ENCODE data around the gene CFAP46. TPM values are rescaled to one million over a fixed set of nuclear protein-coding genes. Genes with fewer than 3 reads are reported as not detected.

The CFAP46 gene
- total and polyA plus RNA-seq, 2 experiments from 2014 or later = 3.1 to 5.4 TPM

DNA sequence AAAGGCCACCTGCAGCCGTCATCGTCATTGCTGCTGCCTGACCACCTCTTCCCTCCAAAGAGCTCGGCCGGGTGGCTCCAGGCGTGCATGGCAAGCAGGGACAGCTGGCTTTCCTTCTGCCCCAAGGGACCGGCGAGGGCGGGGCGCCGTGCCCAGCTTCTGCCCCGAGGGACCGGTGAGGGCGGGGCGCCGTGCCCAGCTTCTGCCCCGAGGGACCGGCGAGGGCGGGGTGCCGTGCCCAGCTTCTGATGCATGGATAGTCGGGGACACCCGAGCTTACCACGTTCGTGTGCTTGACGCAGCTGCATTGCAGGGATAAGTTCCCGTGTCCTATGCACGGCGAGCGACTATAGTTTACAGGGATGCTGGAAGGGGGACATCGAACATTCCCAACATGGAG, 27.0 kb downstream of the CFAP46 start:
- Histone ChIP-seq H3K27me3 (ENCODE audit: insufficient read depth) (no peaks in the 10 kb centered on the region), H3K4me3 (no peak overlapping the region), H3K36me3 (ENCODE audit: insufficient read depth) (no peaks in the 10 kb centered on the region), H3K79me2 (replicated peaks; ENCODE audit: insufficient read depth) (no peaks in the 10 kb centered on the region), H3K9me2 (ENCODE audit: insufficient read depth) (no peaks in the 10 kb centered on the region), H4K20me1 (replicated peaks; ENCODE audit: insufficient read depth) (no peaks in the 10 kb centered on the region), H3K27ac (ENCODE audit: low read depth) (no peak overlapping the region), H3K4me2 (no peak overlapping the region), H3F3A (replicated peaks; ENCODE audit: low read depth) (no peaks in the 10 kb centered on the region), H2AFZ (no peak overlapping the region), H3K4me1 (ENCODE audit: insufficient read depth) (no peaks in the 10 kb centered on the region)
- Mint-ChIP-seq H3K4me3 (no peak overlapping the region), H3K27ac (no peak overlapping the region), H3K27me3 (ENCODE audit: insufficient read depth, low read depth, poor library complexity) (peaks cover 19% of the 10 kb centered on the region), H3K9me3 (no peaks in the 10 kb centered on the region), H3K36me3 (ENCODE audit: low read depth) (no peaks in the 10 kb centered on the region), H3K4me1 (peaks cover 18% of the 10 kb centered on the region)
- DNase-seq (ENCODE audit: low spot score) (no peak), ATAC-seq (no peak)
- TF ChIP-seq, protein P1, sequence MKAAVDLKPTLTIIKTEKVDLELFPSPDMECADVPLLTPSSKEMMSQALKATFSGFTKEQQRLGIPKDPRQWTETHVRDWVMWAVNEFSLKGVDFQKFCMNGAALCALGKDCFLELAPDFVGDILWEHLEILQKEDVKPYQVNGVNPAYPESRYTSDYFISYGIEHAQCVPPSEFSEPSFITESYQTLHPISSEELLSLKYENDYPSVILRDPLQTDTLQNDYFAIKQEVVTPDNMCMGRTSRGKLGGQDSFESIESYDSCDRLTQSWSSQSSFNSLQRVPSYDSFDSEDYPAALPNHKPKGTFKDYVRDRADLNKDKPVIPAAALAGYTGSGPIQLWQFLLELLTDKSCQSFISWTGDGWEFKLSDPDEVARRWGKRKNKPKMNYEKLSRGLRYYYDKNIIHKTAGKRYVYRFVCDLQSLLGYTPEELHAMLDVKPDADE (IDR thresholded peaks at IDR 0.05) = no peak
- TF ChIP-seq, protein P2, sequence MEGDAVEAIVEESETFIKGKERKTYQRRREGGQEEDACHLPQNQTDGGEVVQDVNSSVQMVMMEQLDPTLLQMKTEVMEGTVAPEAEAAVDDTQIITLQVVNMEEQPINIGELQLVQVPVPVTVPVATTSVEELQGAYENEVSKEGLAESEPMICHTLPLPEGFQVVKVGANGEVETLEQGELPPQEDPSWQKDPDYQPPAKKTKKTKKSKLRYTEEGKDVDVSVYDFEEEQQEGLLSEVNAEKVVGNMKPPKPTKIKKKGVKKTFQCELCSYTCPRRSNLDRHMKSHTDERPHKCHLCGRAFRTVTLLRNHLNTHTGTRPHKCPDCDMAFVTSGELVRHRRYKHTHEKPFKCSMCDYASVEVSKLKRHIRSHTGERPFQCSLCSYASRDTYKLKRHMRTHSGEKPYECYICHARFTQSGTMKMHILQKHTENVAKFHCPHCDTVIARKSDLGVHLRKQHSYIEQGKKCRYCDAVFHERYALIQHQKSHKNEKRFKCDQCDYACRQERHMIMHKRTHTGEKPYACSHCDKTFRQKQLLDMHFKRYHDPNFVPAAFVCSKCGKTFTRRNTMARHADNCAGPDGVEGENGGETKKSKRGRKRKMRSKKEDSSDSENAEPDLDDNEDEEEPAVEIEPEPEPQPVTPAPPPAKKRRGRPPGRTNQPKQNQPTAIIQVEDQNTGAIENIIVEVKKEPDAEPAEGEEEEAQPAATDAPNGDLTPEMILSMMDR (conservative IDR thresholded peaks at IDR 0.05; ENCODE audit: low read depth in 2 of 2) = no peak
- TF ChIP-seq, protein P3, sequence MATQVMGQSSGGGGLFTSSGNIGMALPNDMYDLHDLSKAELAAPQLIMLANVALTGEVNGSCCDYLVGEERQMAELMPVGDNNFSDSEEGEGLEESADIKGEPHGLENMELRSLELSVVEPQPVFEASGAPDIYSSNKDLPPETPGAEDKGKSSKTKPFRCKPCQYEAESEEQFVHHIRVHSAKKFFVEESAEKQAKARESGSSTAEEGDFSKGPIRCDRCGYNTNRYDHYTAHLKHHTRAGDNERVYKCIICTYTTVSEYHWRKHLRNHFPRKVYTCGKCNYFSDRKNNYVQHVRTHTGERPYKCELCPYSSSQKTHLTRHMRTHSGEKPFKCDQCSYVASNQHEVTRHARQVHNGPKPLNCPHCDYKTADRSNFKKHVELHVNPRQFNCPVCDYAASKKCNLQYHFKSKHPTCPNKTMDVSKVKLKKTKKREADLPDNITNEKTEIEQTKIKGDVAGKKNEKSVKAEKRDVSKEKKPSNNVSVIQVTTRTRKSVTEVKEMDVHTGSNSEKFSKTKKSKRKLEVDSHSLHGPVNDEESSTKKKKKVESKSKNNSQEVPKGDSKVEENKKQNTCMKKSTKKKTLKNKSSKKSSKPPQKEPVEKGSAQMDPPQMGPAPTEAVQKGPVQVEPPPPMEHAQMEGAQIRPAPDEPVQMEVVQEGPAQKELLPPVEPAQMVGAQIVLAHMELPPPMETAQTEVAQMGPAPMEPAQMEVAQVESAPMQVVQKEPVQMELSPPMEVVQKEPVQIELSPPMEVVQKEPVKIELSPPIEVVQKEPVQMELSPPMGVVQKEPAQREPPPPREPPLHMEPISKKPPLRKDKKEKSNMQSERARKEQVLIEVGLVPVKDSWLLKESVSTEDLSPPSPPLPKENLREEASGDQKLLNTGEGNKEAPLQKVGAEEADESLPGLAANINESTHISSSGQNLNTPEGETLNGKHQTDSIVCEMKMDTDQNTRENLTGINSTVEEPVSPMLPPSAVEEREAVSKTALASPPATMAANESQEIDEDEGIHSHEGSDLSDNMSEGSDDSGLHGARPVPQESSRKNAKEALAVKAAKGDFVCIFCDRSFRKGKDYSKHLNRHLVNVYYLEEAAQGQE (IDR thresholded peaks at IDR 0.05; ENCODE audit: unreplicated experiment) = no peak

DNA sequence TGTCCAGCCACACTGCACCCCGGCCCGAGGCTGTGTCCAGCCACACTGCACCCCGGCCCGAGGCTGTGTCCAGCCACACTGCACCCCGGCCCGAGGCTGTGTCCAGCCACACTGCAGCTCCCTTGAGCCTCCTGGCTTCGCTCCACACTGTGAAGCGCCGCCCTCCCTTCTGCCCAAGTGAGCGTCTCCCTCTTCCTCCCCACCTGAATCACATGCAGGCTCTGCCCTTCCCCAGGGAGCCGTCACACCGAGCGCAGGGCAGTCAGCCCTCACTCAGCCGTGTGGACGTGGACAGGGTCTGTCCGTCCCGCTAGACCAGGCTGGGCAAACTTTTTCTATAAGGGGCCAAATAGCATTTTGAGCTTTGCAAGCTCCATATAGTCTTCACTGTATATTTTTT, 27.6 kb downstream of the CFAP46 start:
- H3K79me2 ChIP-seq (replicated peaks; ENCODE audit: insufficient read depth) = no peaks in the 10 kb centered on the region
- H3K4me3 Mint-ChIP-seq = no peak overlapping the region
- H3K36me3 ChIP-seq (ENCODE audit: insufficient read depth) = no peaks in the 10 kb centered on the region
- peaks cover 19% of the 10 kb centered on the region for H3K27me3 Mint-ChIP-seq (ENCODE audit: insufficient read depth, low read depth, poor library complexity)
- H3K9me2 ChIP-seq (ENCODE audit: insufficient read depth) = no peaks in the 10 kb centered on the region
- H3K4me2 ChIP-seq = no peak overlapping the region
- no peaks in the 10 kb centered on the region for H3K4me1 ChIP-seq (ENCODE audit: insufficient read depth)
- no peak overlapping the region for H3K4me3 ChIP-seq
- H3K9me3 Mint-ChIP-seq = no peaks in the 10 kb centered on the region
- H2AFZ ChIP-seq = no peak overlapping the region
- TF ChIP-seq STAT1 (IDR thresholded peaks at IDR 0.05; ENCODE audit: unreplicated experiment) = no peak
- no peak for TF ChIP-seq EZH2 (IDR thresholded peaks at IDR 0.05; ENCODE audit: low read depth, unreplicated experiment)
- no peaks in the 10 kb centered on the region for H3F3A ChIP-seq (replicated peaks; ENCODE audit: low read depth)
- ATAC-seq (no peak), DNase-seq (ENCODE audit: low spot score) (no peak)
- no peaks in the 10 kb centered on the region for H4K20me1 ChIP-seq (replicated peaks; ENCODE audit: insufficient read depth)
- no peak overlapping the region for H3K27ac Mint-ChIP-seq
- H3K27ac ChIP-seq (ENCODE audit: low read depth) = no peak overlapping the region
- H3K27me3 ChIP-seq (ENCODE audit: insufficient read depth) = no peaks in the 10 kb centered on the region
- H3K36me3 Mint-ChIP-seq (ENCODE audit: low read depth) = no peaks in the 10 kb centered on the region
- peaks cover 22% of the 10 kb centered on the region for H3K4me1 Mint-ChIP-seq
